Activated CD4-positive, alpha-beta T cell treated with anti-CD3 and anti-CD28 coated beads, Interleukin-2, amount 50 U/mL, for 16 hours (primary cell): ENCODE results near the gene GPER1.
"Not testable (repeated sequence)": the region's sequence is repeated elsewhere in the genome, so short reads cannot be mapped to it uniquely, and the experiment has no call there.

Source experiments
- DNase-seq: peaks from one replicate; pipeline ENCODE4 v3.0.0-alpha.2; 2020

Gene GPER1

DNA sequence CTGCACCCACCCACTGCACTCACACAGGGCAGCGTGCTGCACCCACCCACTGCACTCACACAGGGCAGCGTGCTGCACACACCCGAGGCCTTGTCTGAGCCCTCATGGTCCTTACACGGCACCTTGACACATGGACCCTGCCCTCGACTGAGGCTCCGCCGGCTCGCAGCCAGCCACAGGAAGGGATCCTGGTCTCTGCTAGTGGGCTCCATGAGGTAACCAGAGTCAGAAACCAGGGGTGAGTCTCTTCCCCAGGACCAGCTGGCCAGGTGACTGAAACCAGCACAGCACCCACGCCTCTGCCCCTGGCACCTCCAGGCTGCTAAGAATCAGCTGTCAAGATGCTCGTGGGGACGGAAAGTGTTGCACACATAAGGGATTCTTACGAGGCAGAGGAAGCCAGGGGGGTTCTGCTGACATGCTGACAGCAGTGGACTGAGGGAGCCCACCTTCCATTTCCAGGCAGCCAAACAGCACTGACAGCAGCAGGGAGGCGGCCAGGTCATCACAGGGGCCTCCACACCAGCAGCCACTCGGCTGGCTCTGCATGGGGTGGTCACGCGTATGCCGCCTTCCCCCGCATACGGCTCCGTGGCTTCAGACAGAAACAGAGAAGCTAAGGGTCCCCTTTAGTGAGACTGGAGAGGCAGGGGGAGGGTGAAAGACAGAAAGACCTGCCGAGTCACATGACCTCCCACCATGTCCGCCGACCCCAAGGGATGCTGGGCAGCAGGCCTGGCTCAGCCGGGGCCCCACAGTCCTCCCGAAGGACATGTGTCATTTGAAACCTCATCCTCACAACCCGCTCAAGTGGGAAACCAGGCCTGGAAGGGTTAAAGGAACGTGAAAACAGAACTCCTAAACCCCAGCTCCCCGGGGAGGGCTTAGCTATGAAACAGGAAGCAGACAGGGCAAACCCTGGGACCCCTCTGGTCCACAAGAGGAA, 34.2 kb downstream of the GPER1 start:
- no peak for DNase-seq

DNA sequence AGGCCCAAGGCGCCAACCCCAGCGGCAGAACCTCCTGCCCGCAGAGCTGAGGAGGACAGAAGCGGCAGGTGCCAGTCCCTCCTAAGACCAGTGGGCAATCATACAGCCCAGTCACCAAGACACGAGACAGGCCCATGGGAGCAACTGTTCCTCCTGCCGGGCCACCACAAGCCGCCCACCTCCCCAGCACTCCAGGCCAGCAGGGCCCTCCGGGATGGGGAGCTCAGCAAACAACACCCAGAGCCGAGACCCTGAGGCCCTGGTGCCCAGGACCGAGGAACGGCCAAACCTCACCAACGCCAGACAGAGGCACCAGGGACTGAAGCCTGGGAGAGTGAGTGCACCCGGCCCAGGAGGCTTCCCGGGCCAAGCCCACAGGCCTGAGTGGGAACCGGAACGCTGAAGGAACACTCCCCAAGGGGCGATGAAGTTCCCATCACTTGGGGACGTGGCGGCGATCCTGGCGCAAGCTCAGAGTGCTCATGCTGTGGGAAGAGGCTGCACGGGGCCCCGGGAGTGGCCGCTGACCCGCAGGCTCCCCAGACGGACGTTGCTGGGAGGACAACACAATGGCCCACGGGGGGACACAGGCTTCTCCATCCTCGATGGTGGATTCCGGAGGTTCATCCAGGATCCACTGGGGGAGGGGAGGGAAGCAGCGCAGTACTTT, 35.1 kb downstream of the GPER1 start:
- DNase-seq = no peak

DNA sequence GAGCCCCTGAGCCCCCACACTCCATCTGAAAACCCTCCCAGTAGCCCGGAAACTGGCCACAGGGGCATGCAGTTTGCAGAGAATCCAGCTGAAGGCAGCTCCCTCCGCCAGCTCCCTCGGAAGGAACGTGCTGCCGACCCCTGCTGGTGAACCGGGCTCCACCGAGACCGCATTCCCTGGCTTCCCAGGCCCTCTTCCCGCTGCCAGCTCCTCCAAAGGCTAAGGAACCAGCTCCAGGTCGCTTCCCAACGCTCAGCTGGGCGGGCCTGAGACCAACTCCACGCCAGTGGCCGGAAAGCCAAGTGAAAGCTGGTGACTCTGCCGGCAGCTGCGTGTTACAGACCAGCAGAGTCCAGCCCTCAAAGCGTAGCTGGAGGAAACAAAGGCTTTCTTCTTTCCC, 35.8 kb downstream of the GPER1 start:
- DNase-seq = no peak

GRCh38 chr7:1124164-1124563, 36.3 kb downstream of the GPER1 start:
- DNase-seq = no peak

- DNase-seq = no peak
Observed at GRCh38 chr7:1124816-1125602, 37.1 kb downstream of the GPER1 start.

DNA sequence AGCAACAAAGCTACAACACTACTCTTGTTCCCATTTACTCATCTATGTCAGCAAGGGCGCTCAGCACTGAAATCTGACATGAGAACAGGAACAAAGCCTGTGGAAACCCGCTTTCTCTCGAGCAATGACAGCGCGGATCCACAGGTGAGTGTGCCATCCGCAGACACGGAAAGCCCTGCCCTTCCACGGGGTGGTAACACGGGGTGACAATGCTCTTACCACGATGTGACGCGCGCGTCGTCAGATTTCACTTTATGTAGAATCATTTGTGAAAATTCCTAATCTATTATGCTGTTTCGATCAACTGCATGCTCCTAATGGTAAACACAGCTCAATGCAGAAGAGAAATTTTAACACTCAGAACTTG, 37.7 kb downstream of the GPER1 start:
- no peak for DNase-seq

DNA sequence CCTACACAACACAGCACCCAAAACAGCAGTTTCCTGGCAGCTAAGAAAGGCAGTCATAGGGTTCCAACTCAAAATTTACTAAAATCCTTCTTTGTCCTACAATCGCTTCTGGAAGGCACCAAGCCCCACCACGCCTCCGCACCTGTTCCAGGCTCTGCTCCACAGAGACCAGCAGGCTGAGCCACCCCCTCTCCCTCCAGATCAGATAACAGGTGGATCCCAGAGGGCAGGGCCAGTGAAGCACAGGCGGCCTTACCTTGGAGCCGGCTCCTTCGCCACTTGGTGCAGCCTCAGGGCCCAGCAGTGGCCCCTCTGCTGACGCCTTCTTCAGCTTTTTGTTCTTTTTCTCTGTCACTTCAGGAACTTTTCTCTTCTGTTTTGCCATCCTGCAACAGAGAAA, 39.1 kb downstream of the GPER1 start:
- DNase-seq = no peak

DNA sequence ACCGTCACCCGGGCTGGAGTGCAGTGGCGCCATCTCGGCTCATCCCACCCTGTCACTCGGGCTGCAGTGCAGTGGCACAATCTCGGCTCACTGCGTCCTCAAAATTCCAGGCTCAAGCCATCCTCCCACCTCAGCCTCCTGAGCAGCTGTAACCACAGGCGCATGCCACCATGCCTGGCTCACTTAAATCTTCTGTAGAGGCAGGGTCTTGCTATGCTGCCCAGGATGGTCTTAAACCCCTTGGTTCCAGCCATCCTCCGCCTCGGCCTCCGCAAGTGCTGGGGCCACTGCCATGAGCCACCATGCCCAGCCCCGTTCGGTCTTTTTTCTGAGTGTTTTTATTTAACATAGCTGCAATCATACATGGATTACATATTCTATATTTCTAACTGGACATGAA, 41.5 kb downstream of the GPER1 start:
- no peak for DNase-seq

- DNase-seq = no peak
Observed at GRCh38 chr7:1130021-1130990, 42.4 kb downstream of the GPER1 start.

- DNase-seq = no peak
Observed at GRCh38 chr7:1131471-1132265, 43.8 kb downstream of the GPER1 start.

DNA sequence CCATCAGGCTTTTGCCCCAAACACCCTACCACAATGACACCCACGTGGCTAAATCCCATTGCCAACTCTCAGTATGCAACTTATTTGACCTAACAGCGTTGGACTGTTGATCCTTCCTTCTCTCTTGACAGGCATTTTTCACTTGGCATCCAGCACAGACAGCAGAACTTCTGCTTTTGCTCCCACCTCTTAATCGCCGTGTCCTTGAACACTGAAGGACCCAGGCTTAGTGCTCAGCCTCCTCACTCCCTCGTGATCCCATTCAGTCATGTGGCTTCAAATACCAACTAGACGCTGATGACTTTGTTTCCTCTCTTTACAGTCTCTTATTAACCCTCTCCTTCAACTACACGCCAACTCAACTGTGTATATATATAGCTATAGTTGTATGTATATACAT, 47.0 kb downstream of the GPER1 start:
- DNase-seq = no peak

DNA sequence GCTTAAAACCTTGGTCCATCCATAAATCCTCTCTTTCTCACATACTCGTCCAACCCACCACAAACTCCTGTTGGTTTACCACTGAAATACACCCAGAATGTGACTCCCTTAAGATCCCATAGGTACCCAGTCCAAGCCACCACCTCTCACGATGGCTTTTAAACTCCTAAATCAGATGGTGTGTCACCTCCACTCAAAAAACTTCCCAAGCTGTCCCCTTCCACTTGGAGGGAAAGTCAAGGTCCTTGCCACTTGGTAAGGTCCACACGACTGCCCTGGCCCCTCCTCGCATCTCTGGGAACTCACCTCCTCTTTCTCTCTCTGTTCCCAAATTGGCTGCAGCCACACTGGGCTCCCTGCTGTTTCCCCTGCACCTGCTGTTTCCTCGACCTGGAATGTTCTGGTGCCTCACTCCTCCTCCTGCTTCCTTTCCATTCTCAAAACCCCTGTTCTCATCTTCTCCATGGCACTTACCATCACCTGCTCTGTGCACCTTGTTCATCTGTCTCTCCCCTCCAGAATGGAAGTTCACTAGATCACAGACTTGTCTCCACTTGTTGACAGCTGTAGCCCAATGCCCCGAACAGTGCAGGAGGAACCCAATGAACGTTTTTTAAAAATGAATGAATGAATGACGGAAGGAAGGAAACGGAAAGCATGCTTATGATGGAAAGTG, 49.1 kb downstream of the GPER1 start:
- peak; percentile 12 for DNase-seq

DNA sequence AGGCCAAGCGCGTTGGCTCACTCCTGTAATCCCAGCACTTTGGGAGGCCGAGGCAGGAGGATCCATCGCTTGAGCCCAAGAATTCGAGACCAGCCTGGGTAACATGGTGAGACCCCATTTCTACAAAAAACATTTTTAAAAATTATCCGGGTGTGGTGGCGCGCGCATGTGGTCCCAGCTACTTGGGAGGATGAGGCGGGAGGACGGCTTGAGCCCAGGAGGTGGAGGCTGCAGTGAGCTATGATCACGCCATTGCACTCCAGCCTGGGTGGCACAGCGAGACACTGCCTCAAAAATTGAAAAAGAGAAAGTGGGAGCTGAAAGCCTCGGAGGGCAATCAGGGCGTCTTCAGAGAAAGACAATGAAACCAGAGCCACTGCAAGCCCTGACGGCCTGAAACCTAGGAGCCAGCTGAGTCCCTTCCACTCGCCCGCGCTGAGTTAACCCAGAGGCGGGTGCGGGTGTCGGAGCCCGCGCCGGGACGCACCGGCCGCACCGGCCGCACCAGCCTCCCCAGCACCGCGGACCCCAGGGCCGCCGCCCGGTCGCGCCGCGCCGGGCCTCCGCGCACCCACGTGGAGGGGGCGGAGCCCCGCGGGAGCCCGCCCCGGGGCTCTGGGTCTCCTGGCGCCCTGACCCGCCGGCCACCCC, 49.7 kb downstream of the GPER1 start:
- no peak for DNase-seq

GRCh38 chr7:1140476-1141104, 52.7 kb downstream of the GPER1 start:
- DNase-seq = peak; percentile 39

- no peak for DNase-seq
Observed at GRCh38 chr7:1141651-1142050, 53.7 kb downstream of the GPER1 start.

- no peak for DNase-seq
Observed at GRCh38 chr7:1142051-1142635, 54.2 kb downstream of the GPER1 start.

- DNase-seq = not testable (repeated sequence)
Observed at GRCh38 chr7:1143031-1143430, 55.1 kb downstream of the GPER1 start.
